T47D (cell line): ENCODE results near the gene VEPH1.

Experiments used
- DNase-seq, 2 experiments: peaks; one replicate each; pipeline versions ENCODE4 v3.0.0 to v3.0.0-alpha.2; 2011 to 2012; ENCODE audit warnings: low read depth in 1 of 2, low spot score in 1 of 2
- JUND ChIP-seq: IDR thresholded peaks from 2 replicates; pipeline ENCODE4 v1.6.1; 2012; ENCODE audit warnings: low read depth
- in situ Hi-C: cut with HindIII; loops from 2 replicates; pipeline ENCODE4 v1.10.0; 2016; ENCODE audit warnings: low sequenced_read_pairs, low pct_unique_long_range_greater_than_20kb

VEPH1 gene

GRCh38 chr3:157225001-157225400 is 278.2 kb downstream of the VEPH1 start:
- DNase-seq = no peak
- in situ Hi-C loops = no loop called here
- no peak for TF ChIP-seq JUND

- peak in 1 of 2 experiments; percentile 13 for DNase-seq
- no peak for TF ChIP-seq JUND
- in situ Hi-C loops = no loop called here
Observed at GRCh38 chr3:157220883-157221282, 282.3 kb downstream of the VEPH1 start.

- in situ Hi-C loops = no loop called here
- no peak for DNase-seq
- TF ChIP-seq JUND = no peak
Observed at GRCh38 chr3:157220211-157220610, 283.0 kb downstream of the VEPH1 start.

- DNase-seq = no peak
- in situ Hi-C loops = no loop called here
- no peak for TF ChIP-seq JUND
Observed at GRCh38 chr3:157219215-157219614, 284.0 kb downstream of the VEPH1 start.
